NCI-H510A treated with DMSO at 0.1 percent for 48 hours (cell line): ENCODE measurements around the gene ATP2A2.

Experiments used
- DNase-seq: peaks from one replicate; lab custom pipeline; 2025; lab: John Stamatoyannopoulos, UW

Gene ATP2A2

GRCh38 chr12:110343736-110344555 lies 62.9 kb downstream of the ATP2A2 start:
- no peak for DNase-seq

DNA sequence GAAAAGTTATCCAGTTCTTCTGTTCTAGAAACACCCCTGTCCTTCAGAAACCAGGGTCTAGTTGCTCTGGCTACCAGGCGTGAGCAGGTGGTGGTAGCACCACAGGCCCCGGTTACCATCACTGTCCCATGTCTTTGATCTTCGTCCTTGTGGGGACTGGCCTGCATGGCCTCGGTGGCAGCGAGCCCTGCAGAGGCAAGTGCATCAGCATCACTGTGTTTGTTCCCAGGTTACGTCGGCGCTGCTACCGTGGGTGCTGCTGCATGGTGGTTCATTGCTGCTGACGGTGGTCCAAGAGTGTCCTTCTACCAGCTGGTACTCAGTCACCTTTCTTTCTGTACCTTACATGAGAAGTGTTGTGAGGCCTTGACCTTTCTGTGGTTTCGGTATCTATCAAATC lies 63.6 kb downstream of the ATP2A2 start:
- no peak for DNase-seq

GRCh38 chr12:110345176-110345661 lies 64.2 kb downstream of the ATP2A2 start:
- DNase-seq = peak; percentile 43

DNA sequence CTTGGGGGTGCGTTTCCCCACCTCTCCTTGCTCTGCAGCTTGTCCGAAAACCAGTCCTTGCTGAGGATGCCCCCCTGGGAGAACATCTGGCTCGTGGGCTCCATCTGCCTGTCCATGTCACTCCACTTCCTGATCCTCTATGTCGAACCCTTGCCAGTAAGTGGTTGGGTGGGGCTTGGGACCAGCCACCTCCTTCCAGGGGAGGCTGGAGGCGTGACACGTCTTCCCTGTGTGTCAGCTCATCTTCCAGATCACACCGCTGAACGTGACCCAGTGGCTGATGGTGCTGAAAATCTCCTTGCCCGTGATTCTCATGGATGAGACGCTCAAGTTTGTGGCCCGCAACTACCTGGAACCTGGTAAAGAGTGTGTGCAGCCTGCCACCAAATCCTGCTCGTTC lies 64.9 kb downstream of the ATP2A2 start:
- no peak for DNase-seq

DNA sequence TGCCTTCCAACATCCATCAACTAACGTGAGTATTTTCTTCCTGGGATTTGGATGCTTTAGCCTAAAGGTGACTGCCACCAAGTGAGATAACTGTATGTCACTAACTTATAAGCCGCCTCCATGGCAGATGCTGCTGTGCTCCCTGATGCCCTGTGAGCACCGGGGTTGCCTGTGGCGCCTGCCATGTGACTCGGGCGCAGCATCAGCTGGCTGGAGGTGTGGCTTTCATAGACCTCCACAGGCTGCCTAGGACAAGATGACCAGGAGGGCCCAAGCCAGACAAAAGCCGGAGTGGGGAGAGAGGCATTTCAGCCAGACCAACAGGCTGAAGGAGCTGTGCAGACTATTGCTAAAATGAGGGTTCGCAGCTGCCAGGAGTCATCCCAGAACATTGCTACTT lies 66.7 kb downstream of the ATP2A2 start:
- DNase-seq = no peak

GRCh38 chr12:110348431-110349059 lies 67.5 kb downstream of the ATP2A2 start:
- no peak for DNase-seq

- DNase-seq = no peak
Measured at GRCh38 chr12:110349096-110349495, 68.0 kb downstream of the ATP2A2 start.

GRCh38 chr12:110349514-110350151 lies 68.6 kb downstream of the ATP2A2 start:
- no peak for DNase-seq

DNA sequence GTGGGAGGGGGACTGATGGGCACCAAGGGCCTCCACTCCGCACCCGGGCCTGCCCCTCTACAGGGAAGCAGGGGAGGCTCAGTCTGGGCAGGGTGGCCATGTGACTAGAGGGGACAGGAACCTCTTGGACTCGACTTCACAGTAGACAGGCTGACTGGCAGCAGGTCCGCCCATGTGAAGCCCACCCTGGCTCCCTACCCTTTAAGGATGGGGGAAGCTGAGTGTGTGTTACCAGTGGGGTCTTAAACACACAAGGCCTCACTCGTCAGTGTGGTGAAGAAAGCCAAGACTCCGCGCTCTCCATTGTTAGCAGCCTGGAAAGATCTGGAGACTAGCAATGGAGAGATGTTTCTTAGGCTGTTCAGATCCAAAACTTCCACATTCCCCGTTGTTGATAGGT lies 70.1 kb downstream of the ATP2A2 start:
- no peak for DNase-seq

- no peak for DNase-seq
Measured at GRCh38 chr12:110352401-110352800, 71.4 kb downstream of the ATP2A2 start.

- no peak for DNase-seq
Measured at GRCh38 chr12:110353211-110353965, 72.3 kb downstream of the ATP2A2 start.

DNA sequence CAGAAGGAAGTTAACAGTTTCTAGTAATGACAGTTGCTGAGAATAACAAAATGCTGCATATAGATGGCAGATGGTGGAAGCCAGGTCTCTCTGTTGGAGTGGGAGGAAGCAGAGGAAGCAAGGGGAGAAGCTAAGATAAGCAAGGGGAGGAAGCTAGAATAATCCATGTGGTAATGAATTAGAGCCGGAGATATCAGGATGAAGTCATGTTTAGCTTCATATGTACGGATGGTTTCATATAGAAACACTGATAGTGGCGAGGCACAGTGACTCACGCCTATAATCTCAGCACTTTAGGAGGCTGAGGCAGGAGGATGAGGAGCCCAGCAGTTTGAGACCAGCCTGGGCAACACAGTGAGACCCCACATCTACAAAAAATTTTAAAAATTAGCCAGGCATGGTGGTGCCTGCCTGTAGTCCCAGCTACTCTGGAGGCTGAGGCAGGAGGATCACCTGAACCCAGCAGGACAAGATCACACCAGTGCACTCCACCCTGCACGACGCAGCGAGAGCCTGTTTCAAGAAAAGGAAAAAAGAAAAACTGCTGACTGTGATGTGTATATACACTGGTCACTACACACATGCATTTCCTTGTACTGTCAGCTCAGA lies 73.2 kb downstream of the ATP2A2 start:
- DNase-seq = no peak

DNA sequence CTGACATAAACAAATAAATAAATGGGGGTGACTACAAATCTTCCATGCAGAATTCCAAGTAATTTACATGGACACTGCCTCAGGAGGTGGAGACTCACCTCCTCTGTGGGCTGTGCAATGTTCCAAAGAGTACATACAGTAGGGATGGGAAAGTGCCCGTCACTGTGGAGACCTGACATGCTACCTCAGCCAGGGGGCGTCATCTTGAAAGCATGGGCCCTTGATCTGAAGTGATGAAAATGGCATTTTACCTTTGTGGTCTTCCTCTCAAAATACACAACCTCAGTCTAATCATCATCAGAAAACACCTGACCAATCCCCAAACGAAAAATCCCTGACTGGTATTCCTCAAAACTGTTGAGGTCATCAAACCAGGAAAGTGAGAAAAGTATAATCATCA lies 74.0 kb downstream of the ATP2A2 start:
- DNase-seq = peak; percentile 18

GRCh38 chr12:110358384-110359097 lies 77.5 kb downstream of the ATP2A2 start:
- DNase-seq = peak; percentile 4

DNA sequence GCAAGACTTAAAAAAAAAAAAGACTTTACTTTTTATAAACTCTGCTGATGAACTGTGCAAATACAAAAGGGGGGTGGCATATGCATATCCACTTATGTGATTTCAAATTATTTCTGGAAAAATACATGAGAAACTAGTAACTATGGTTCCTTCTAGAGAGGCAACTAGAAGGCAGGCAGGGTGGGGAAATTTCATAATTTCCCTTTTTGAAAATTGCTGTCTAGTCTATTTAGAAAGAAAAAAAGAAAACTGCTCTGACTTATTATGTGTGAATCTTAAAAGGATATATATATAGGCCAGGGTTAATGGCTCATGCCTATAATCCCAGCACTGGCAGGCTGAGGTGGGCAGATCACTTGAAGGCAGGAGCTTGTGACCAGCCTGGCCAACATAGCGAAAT lies 80.2 kb downstream of the ATP2A2 start:
- no peak for DNase-seq

DNA sequence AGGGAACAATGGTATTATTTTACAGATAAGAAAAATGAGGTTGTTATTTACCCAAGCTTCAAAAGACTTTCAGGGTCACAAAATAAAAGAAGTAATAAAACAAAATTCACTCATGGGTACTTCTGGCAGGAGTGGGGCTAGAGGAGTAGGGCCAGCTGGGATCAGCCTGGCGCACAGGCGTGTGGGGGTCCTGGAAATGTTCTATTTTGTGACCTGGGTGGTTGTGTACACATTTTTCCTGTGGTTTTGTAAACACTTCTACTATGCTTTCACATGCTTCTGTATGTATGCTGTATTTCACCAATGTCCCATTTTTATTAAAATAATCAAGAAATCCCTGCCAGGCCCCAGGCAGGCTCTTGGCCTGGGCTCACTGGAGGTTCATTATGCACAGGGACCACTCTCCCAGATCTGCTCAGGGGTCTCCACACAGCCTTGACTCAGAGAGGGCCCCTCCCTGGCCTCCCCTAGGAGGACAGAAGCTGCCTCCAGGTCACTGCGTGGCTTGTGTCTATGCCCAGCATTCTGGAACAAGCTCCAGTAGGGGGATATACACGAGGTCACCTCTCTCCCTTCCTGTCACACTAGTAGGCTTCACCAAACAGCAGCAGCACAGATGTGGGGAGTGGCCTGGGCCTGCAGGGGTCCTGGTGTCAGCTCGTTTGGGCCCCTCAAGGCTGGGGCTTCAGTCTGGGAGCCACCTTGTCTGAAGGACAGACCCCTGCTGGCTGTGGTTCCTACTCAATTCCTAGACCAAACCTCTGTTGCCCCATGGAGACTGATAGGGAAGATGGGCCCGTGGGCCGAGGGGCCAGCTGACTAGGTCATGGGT lies 84.7 kb downstream of the ATP2A2 start:
- DNase-seq = no peak

DNA sequence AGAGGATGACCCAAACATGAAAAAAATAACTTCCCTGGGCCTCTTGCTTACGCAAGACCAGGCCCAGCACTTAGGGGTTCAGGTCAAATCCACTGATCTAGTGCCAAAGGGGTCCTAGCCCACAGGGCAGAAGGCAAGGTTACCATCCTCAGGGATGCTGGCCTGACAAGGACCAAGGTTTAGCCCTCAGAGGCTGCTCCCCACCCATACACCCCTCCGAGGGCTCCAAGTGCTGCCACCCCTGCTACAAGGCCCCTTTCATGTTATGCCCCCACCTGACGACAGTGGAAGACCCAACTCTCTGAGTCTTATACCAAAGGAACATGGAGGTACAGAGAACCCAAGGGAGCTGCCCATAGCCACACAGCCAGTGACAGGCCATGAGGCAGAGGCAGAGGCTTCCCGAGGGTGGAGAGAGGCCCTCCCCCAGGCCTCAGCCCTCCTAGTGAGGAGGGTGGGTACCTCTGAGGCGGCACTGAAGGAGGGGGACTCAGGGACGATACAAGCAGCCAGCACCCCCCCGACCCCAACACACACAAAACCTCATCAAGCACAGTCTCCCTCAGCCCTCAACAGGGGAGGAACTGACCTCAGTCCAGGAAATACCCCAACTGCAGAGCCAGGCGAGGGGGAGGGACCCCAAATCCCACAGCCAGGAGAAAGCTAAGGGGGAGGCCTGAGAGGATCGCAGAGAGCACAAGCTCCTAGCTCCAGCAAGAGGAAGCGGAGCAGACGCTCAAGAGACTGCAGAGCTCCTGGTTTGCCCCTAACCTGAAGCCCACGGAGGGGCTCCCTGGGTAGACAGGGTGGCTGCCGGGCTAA lies 85.5 kb downstream of the ATP2A2 start:
- no peak for DNase-seq

- no peak for DNase-seq
Measured at GRCh38 chr12:110367181-110367864, 86.3 kb downstream of the ATP2A2 start.

DNA sequence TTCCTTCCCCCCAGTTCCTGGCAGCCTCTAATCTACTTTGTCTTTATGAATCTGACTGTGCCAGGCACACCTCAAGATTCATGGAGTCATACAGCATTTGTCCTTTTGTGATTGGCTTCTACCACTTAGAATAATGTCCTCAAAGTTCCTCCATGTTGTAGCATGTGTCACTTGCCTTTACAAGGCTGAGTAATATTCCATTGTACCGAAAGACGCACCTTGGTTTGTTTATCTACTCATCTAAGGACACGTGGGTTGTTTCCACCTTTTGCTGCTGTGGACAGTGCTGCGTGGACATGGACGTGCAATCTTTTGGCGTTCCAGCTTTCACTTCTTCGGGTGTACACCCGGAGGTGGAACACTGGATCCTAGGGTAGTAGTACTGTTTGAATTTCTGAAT lies 88.9 kb downstream of the ATP2A2 start:
- no peak for DNase-seq
